ENCODE results near the gene ST6GALNAC4. TPM values are rescaled to one million over a fixed set of nuclear protein-coding genes. Genes with fewer than 3 reads are reported as not detected.

ST6GALNAC4 gene
- total RNA-seq, 4 donors from 2014 or later, result 16.7 to 66.1 (median 47.3) TPM

DNA sequence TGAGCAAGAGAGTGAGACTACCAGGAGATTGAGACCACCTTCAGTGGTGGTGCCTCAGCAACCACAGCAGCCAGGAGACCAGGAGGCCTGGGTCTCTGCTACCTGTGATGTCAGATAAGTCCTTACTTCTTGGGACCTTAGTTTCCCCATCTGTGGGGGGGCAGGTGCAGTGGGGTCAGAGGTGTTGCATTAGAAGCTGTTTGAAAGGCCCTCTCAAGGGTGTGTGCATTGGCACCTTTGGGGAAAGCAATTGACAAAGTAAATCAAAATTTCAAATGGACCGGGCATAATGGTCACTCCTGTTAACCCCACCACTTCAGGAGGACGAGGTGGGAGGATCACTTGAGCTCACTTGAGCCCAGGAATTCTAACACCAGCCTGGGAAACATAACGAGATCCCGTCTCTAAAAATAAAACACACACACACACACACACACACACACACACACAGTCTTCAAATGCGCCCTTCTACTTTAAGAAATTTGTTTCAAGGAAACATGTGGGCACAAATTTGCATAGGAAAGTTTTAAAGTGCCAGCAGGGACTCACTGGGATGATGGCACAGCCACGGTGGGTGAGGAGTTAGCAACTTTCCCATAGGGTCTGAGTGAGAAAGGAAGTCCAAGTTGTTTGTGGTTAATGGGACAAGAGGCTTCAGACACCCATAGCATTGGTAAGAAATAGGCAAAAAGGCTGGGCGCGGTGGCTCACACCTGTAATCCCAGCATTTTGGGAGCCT lies 38.0 kb downstream of the ST6GALNAC4 start:
- H3K4me3 ChIP-seq, result no peak overlapping the region
- no peaks in the 10 kb centered on the region for H3K27me3 ChIP-seq
- in situ Hi-C loops (cut with MboI; ENCODE audit: low pct_ligation_motif_present in 1 of 4, low pct_unique_long_range_greater_than_20kb in 1 of 4, low sequenced_read_pairs in 3 of 4) (no loop called here), intact Hi-C loops (cut with DNase I; ENCODE audit: low total_unique reads) (no loop called here)
- 13 to 53% methylated on average over 1 to 8 of the region's 8 CpGs for WGBS, 2 donors (ENCODE audit: low coverage in 1 of 2)
- H3K4me1 ChIP-seq, result peaks cover 32 to 41% (median 38%) of the 10 kb centered on the region in 4 donors
- TF ChIP-seq, protein P1, sequence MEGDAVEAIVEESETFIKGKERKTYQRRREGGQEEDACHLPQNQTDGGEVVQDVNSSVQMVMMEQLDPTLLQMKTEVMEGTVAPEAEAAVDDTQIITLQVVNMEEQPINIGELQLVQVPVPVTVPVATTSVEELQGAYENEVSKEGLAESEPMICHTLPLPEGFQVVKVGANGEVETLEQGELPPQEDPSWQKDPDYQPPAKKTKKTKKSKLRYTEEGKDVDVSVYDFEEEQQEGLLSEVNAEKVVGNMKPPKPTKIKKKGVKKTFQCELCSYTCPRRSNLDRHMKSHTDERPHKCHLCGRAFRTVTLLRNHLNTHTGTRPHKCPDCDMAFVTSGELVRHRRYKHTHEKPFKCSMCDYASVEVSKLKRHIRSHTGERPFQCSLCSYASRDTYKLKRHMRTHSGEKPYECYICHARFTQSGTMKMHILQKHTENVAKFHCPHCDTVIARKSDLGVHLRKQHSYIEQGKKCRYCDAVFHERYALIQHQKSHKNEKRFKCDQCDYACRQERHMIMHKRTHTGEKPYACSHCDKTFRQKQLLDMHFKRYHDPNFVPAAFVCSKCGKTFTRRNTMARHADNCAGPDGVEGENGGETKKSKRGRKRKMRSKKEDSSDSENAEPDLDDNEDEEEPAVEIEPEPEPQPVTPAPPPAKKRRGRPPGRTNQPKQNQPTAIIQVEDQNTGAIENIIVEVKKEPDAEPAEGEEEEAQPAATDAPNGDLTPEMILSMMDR (IDR thresholded peaks at IDR 0.05), result no peak
- TF ChIP-seq EP300 (IDR thresholded peaks at IDR 0.05; ENCODE audit: low read depth), result no peak
- no peak for TF ChIP-seq POLR2A (IDR thresholded peaks at IDR 0.05)
- no peak for TF ChIP-seq POLR2AphosphoS5 (IDR thresholded peaks at IDR 0.05)
- H3K27ac ChIP-seq, result no peak overlapping the region
- H3K9me3 ChIP-seq, result no peaks in the 10 kb centered on the region
- DNase-seq, result no peak
- H3K36me3 ChIP-seq, result no peaks in the 10 kb centered on the region

DNA sequence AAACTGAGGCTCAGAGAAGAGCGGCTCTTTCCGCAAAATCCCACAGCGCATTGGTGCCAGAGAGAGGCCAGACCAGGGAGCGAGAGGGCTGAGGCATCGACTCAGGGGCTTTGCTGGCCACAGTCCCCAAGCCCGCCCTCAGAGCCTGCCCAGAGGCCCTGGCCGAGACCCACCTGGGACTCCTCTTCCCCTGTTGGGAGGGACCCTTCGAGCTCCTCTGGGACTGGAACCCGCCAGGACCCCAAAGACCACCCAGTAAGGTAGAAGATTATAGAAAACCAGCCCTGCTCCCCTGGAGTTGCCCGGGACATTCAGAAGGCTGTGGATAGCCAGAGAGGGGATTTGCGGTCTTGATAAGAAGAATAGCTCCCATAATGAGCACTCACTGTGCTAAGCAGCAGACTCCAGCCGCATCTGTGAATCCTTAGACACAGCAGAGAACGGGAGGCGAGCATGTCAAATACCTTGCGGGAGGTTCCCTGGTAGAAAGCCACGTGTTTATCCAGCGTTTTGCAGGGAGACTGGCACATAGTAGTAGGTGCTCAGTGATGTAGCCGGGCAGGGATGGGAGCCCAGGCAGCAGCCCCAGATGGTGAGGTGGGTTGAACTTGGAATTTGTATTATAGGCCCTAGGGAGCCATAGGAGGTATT lies 38.7 kb downstream of the ST6GALNAC4 start:
- DNase-seq, result no peak
- H3K4me3 ChIP-seq, result peak overlapping the region; percentile 44 to 73 (median 54)
- TF ChIP-seq, protein P1 (IDR thresholded peaks at IDR 0.05), result no peak
- TF ChIP-seq POLR2AphosphoS5 (IDR thresholded peaks at IDR 0.05) (no peak), POLR2A (IDR thresholded peaks at IDR 0.05) (no peak), EP300 (IDR thresholded peaks at IDR 0.05; ENCODE audit: low read depth) (no peak)
- intact Hi-C loops (cut with DNase I; ENCODE audit: low total_unique reads) (no loop called here), in situ Hi-C loops (cut with MboI; ENCODE audit: low pct_ligation_motif_present in 1 of 4, low pct_unique_long_range_greater_than_20kb in 1 of 4, low sequenced_read_pairs in 3 of 4) (no loop called here)
- no peaks in the 10 kb centered on the region for H3K36me3 ChIP-seq
- H3K9me3 ChIP-seq, result no peaks in the 10 kb centered on the region
- H3K4me1 ChIP-seq, result peaks cover 37 to 44% (median 40%) of the 10 kb centered on the region in 4 donors
- H3K27ac ChIP-seq, result peak overlapping the region; percentile 44 to 90 (median 80)
- no peaks in the 10 kb centered on the region for H3K27me3 ChIP-seq
- 53% methylated on average over 18 of the region's 18 CpGs; no CpG with 5 or more reads in 1 of the 2 donors for WGBS, 2 donors (ENCODE audit: low coverage in 1 of 2)

DNA sequence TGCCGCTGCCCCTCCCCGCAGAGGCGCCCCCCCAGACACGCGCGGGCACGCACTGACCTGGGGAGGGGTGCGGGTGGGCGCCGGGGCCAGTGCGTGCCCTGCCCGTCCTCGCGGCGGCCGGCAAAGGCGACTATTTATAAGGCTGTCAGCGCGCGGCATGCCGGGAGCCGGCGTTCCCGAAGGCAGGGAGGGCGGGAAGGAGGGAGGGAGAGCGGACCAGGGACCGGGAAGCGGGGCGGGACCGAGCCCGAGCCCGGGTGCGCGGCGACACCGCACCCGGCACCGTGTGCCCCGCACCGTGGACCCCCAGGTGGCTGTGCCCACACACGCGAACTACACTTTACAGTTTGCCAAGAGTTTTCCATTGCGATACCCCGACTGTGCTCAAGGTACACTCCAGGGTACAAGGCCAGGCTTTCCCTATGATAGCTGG lies 39.3 kb downstream of the ST6GALNAC4 start, which contains the start of gene AK1:
TSS of gene AK1 (minus strand) at position 110 of the 433 bp plus-strand sequence. CDS start 3,058 bp downstream, outside the sequence.
- H3K4me3 ChIP-seq, result peak within 1 kb of the TSS; percentile 44 to 73 (median 54)
- in situ Hi-C loops (cut with MboI; ENCODE audit: low pct_ligation_motif_present in 1 of 4, low pct_unique_long_range_greater_than_20kb in 1 of 4, low sequenced_read_pairs in 3 of 4) (no loop called here), intact Hi-C loops (cut with DNase I; ENCODE audit: low total_unique reads) (no loop called here)
- 1% methylated on average over 25 of the region's 44 CpGs; no CpG with 5 or more reads in 1 of the 2 donors for WGBS, 2 donors (ENCODE audit: low coverage in 1 of 2)
- TF ChIP-seq, protein P1 (IDR thresholded peaks at IDR 0.05), result no peak
- TF ChIP-seq POLR2AphosphoS5 (IDR thresholded peaks at IDR 0.05) (peak; percentile 68 to 83 (median 80)), POLR2A (IDR thresholded peaks at IDR 0.05) (peak; percentile 37), EP300 (IDR thresholded peaks at IDR 0.05; ENCODE audit: low read depth) (no peak)
- H3K9me3 ChIP-seq, result no peaks in the 10 kb centered on the region
- peaks cover 37 to 44% (median 40%) of the 10 kb centered on the region in 4 donors for H3K4me1 ChIP-seq
- H3K36me3 ChIP-seq, result no peaks in the 10 kb centered on the region
- DNase-seq, result peak; percentile 84
- H3K27me3 ChIP-seq, result no peaks in the 10 kb centered on the region
- H3K27ac ChIP-seq, result peak within 1 kb of the TSS; percentile 44 to 90 (median 80)

Measured in transverse colon (tissue), 4 donors.